HEK293 (cell line): ENCODE measurements around the gene EFCC1.

ENCODE experiments used
- ZNF510 ChIP-seq: fragments of 450-650 bp; formaldehyde crosslinking; IDR thresholded peaks from 2 replicates; pipeline ENCODE4 v1.5.1; 2018; ENCODE audit warnings: mild to moderate bottlenecking, missing genetic modification characterization, missing biosample characterization; ENCODE audit not compliant: insufficient replicate concordance
- ZNF658 ChIP-seq: fragments of 450-650 bp; formaldehyde crosslinking; IDR thresholded peaks from 2 replicates; pipeline ENCODE4; 2016; ENCODE audit warnings: missing biosample characterization, missing genetic modification characterization
- ZNF677 ChIP-seq: fragments of 450-650 bp; IDR thresholded peaks from 2 replicates; pipeline ENCODE4 v1.5.0; 2018; ENCODE audit warnings: missing biosample characterization, mild to moderate bottlenecking, missing genetic modification characterization, moderate library complexity
- ZNF76 ChIP-seq: fragments of 450-650 bp; formaldehyde crosslinking; IDR thresholded peaks from 2 replicates; pipeline ENCODE4; 2016; ENCODE audit warnings: low read depth, missing biosample characterization, missing genetic modification characterization, borderline replicate concordance
- ZNF768 ChIP-seq: fragments of 450-650 bp; formaldehyde crosslinking; IDR thresholded peaks from 2 replicates; pipeline ENCODE4 v1.5.1; 2018; ENCODE audit warnings: missing biosample characterization, mild to moderate bottlenecking, missing genetic modification characterization
- TF ChIP-seq, protein P1 (sequence below): fragments of 450-650 bp; formaldehyde crosslinking; IDR thresholded peaks from 2 replicates; pipeline ENCODE4 v1.5.1; 2017; ENCODE audit warnings: missing biosample characterization, missing genetic modification characterization
- TF ChIP-seq, protein P2 (sequence below): fragments of 450-650 bp; formaldehyde crosslinking; IDR thresholded peaks from 2 replicates; pipeline ENCODE4 v1.5.1; 2016; ENCODE audit warnings: missing biosample characterization, missing genetic modification characterization
- TF ChIP-seq, protein P3 (sequence below): fragments of 450-650 bp; formaldehyde crosslinking; IDR thresholded peaks from 2 replicates; pipeline ENCODE4 v1.5.1; 2016; ENCODE audit warnings: missing biosample characterization, missing genetic modification characterization, low read depth
- TF ChIP-seq, protein P4 (sequence below): fragments of 450-650 bp; formaldehyde crosslinking; IDR thresholded peaks from 2 replicates; pipeline ENCODE4 v1.5.1; 2016; ENCODE audit warnings: missing biosample characterization, missing genetic modification characterization
- TF ChIP-seq, protein P5 (sequence below): fragments of 450-650 bp; formaldehyde crosslinking; IDR thresholded peaks from 2 replicates; pipeline ENCODE4 v1.5.1; 2016; ENCODE audit warnings: missing biosample characterization, missing genetic modification characterization

DNA sequence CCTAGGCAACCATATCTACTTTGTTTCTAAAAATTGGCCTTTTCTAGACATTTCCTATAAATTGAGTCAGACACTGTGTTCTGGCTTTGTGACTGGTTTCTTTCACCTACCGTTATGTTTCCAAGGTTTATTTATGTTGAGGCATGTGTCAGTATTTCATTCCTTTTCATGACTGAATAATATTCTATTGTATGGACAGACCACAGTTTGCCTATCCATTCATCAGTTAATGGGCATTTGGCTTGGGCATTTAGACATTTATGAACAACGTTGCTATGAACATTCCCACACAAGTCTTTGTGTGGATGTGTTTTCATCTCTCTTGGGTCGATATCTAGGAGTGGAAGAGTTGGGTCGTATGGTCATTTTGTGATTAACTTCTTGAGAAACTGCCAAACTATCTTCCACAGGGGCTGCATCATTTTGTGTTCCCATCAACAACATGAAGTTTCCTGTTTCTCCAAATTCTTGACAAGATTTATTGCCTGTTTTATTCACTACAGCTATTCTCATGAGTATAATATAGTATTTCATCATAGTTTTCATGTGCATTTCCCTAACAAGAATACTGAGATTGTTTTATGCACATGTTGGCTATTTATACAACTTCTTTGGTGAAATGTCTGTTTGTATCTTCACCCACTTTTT, 3.5 kb upstream of the EFCC1 start:
- no peak for TF ChIP-seq ZNF510
- TF ChIP-seq, protein P1, sequence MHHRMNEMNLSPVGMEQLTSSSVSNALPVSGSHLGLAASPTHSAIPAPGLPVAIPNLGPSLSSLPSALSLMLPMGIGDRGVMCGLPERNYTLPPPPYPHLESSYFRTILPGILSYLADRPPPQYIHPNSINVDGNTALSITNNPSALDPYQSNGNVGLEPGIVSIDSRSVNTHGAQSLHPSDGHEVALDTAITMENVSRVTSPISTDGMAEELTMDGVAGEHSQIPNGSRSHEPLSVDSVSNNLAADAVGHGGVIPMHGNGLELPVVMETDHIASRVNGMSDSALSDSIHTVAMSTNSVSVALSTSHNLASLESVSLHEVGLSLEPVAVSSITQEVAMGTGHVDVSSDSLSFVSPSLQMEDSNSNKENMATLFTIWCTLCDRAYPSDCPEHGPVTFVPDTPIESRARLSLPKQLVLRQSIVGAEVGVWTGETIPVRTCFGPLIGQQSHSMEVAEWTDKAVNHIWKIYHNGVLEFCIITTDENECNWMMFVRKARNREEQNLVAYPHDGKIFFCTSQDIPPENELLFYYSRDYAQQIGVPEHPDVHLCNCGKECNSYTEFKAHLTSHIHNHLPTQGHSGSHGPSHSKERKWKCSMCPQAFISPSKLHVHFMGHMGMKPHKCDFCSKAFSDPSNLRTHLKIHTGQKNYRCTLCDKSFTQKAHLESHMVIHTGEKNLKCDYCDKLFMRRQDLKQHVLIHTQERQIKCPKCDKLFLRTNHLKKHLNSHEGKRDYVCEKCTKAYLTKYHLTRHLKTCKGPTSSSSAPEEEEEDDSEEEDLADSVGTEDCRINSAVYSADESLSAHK (tag by site-specific recombination): no peak
- TF ChIP-seq, protein P2, sequence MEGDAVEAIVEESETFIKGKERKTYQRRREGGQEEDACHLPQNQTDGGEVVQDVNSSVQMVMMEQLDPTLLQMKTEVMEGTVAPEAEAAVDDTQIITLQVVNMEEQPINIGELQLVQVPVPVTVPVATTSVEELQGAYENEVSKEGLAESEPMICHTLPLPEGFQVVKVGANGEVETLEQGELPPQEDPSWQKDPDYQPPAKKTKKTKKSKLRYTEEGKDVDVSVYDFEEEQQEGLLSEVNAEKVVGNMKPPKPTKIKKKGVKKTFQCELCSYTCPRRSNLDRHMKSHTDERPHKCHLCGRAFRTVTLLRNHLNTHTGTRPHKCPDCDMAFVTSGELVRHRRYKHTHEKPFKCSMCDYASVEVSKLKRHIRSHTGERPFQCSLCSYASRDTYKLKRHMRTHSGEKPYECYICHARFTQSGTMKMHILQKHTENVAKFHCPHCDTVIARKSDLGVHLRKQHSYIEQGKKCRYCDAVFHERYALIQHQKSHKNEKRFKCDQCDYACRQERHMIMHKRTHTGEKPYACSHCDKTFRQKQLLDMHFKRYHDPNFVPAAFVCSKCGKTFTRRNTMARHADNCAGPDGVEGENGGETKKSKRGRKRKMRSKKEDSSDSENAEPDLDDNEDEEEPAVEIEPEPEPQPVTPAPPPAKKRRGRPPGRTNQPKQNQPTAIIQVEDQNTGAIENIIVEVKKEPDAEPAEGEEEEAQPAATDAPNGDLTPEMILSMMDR (tag by site-specific recombination): no peak
- TF ChIP-seq ZNF76 (tag by site-specific recombination): no peak
- TF ChIP-seq ZNF768 (tag by site-specific recombination): no peak
- TF ChIP-seq, protein P3, sequence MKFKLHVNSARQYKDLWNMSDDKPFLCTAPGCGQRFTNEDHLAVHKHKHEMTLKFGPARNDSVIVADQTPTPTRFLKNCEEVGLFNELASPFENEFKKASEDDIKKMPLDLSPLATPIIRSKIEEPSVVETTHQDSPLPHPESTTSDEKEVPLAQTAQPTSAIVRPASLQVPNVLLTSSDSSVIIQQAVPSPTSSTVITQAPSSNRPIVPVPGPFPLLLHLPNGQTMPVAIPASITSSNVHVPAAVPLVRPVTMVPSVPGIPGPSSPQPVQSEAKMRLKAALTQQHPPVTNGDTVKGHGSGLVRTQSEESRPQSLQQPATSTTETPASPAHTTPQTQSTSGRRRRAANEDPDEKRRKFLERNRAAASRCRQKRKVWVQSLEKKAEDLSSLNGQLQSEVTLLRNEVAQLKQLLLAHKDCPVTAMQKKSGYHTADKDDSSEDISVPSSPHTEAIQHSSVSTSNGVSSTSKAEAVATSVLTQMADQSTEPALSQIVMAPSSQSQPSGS (tag by site-specific recombination): no peak
- TF ChIP-seq ZNF677 (tag by site-specific recombination): no peak
- TF ChIP-seq, protein P4, sequence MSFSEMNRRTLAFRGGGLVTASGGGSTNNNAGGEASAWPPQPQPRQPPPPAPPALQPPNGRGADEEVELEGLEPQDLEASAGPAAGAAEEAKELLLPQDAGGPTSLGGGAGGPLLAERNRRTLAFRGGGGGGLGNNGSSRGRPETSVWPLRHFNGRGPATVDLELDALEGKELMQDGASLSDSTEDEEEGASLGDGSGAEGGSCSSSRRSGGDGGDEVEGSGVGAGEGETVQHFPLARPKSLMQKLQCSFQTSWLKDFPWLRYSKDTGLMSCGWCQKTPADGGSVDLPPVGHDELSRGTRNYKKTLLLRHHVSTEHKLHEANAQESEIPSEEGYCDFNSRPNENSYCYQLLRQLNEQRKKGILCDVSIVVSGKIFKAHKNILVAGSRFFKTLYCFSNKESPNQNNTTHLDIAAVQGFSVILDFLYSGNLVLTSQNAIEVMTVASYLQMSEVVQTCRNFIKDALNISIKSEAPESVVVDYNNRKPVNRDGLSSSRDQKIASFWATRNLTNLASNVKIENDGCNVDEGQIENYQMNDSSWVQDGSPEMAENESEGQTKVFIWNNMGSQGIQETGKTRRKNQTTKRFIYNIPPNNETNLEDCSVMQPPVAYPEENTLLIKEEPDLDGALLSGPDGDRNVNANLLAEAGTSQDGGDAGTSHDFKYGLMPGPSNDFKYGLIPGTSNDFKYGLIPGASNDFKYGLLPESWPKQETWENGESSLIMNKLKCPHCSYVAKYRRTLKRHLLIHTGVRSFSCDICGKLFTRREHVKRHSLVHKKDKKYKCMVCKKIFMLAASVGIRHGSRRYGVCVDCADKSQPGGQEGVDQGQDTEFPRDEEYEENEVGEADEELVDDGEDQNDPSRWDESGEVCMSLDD (tag by site-specific recombination): no peak
- TF ChIP-seq, protein P5, sequence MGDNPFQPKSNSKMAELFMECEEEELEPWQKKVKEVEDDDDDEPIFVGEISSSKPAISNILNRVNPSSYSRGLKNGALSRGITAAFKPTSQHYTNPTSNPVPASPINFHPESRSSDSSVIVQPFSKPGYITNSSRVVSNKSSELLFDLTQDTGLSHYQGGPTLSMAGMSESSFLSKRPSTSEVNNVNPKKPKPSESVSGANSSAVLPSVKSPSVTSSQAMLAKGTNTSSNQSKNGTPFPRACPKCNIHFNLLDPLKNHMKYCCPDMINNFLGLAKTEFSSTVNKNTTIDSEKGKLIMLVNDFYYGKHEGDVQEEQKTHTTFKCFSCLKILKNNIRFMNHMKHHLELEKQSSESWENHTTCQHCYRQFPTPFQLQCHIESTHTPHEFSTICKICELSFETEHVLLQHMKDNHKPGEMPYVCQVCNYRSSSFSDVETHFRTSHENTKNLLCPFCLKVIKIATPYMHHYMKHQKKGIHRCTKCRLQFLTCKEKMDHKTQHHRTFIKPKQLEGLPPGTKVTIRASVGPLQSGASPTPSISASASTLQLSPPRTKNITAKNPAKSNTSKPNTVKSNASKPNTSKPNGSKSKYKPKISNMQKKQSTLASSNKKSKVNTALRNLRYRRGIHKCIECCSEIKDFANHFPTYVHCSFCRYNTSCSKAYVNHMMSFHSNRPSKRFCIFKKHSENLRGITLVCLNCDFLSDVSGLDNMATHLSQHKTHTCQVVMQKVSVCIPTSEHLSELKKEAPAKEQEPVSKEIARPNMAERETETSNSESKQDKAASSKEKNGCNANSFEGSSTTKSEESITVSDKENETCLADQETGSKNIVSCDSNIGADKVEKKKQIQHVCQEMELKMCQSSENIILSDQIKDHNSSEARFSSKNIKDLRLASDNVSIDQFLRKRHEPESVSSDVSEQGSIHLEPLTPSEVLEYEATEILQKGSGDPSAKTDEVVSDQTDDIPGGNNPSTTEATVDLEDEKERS (tag by site-specific recombination): no peak
- TF ChIP-seq ZNF658: no peak
